ENCODE data around the gene FBXL7. TPM values are rescaled to one million over a fixed set of nuclear protein-coding genes. Genes with fewer than 3 reads are reported as not detected.

FBXL7 gene
- total and polyA plus RNA-seq, 9 of the 15 experiments (the other 6 are each of a cell fraction or from before 2014, with no cell fraction given) = 0.04 to 0.08 TPM; not detected in 7

GRCh38 chr5:15640116-15640515 lies 140.1 kb downstream of the FBXL7 start:
- DNase-seq (ENCODE audit: extremely low read depth in 1 of 4, low spot score in 3 of 4) = no peak
- in situ Hi-C loops (cut with MboI) = no loop called here
- intact Hi-C loops (cut with micrococcal nuclease) = no loop called here
- H3K4me1 ChIP-seq (replicated peaks in 1 of 2; ENCODE audit: control insufficient read depth in 2 of 2, insufficient read depth in 2 of 2, low read length in 2 of 2) = no peaks in the 10 kb centered on the region
- no peaks in the 10 kb centered on the region for H3K36me3 ChIP-seq (ENCODE audit: control insufficient read depth, insufficient read depth, low read length)
- no peak overlapping the region for H3K27ac ChIP-seq (ENCODE audit: extremely low read depth, low read depth, low read length)
- no peak overlapping the region for H3K4me2 ChIP-seq (ENCODE audit: insufficient read depth, low read length)
- no peaks in the 10 kb centered on the region; the same call in 1 of the 2 replicates for H3K9me3 ChIP-seq (replicated peaks; ENCODE audit: control insufficient read depth, insufficient read depth, low read depth, low read length)
- ChIA-PET CTCF (ENCODE audit: low intra/inter-chr PET ratio) (no interaction called here), POLR2A (no interaction called here)
- no peak overlapping the region for H3K9ac ChIP-seq (ENCODE audit: insufficient read depth in 1 of 2, low read depth in 2 of 2, low read length in 2 of 2)
- no peaks in the 10 kb centered on the region for H3K27me3 ChIP-seq (ENCODE audit: control insufficient read depth in 2 of 2, insufficient read depth in 2 of 2, low read length in 2 of 2)
- no peak overlapping the region for H3K4me3 ChIP-seq
- WGBS (ENCODE audit: insufficient coverage, low coverage, missing lambda C conversion rate) = 1% methylated on average over 5 of the region's 5 CpGs
- no peak overlapping the region for H2AFZ ChIP-seq (ENCODE audit: low read depth, low read length)
- no TSS peak for BruUV-seq (replicated peaks)
- H3K9me1 ChIP-seq (ENCODE audit: control insufficient read depth, insufficient read depth, low read length) = no peaks in the 10 kb centered on the region
- H4K20me1 ChIP-seq (replicated peaks; ENCODE audit: control insufficient read depth, insufficient read depth, low read length) = no peaks in the 10 kb centered on the region
- H3K79me2 ChIP-seq (ENCODE audit: control insufficient read depth, insufficient read depth, low read length) = no peaks in the 10 kb centered on the region
- FAIRE-seq = no peak
- no peak for ATAC-seq
- TF ChIP-seq DDX20 (tag; IDR thresholded peaks at IDR 0.05; ENCODE audit: low read depth) (no peak), GABPB1 (CRISPR knock-in tag; IDR thresholded peaks at IDR 0.05) (no peak), ZNF146 (CRISPR knock-in tag; IDR thresholded peaks at IDR 0.05; ENCODE audit: unreplicated experiment) (no peak), ZNF174 (CRISPR knock-in tag; IDR thresholded peaks at IDR 0.05) (no peak), RAD21 (CRISPR knock-in tag; conservative IDR thresholded peaks at IDR 0.05 in 1 of 2, IDR thresholded peaks at IDR 0.05 in 1 of 2) (no peak), MXD1 (CRISPR knock-in tag; IDR thresholded peaks at IDR 0.05; ENCODE audit: borderline replicate concordance, poor library complexity, severe bottlenecking) (no peak), CSDE1 (IDR thresholded peaks at IDR 0.05) (no peak), ARHGAP35 (IDR thresholded peaks at IDR 0.05; ENCODE audit: partially characterized antibody) (no peak), ZNF274 (IDR thresholded peaks at IDR 0.05; ENCODE audit: borderline replicate concordance, low read depth, low read length) (no peak), ZNF232 (CRISPR knock-in tag; IDR thresholded peaks at IDR 0.05) (no peak), NCOA6 (IDR thresholded peaks at IDR 0.05) (no peak), MXI1 (IDR thresholded peaks at IDR 0.05; ENCODE audit: low read depth, low read length) (no peak), NCOR1 (IDR thresholded peaks at IDR 0.05) (no peak), RBM22 (IDR thresholded peaks at IDR 0.05; ENCODE audit: low read depth, low read length, poor library complexity, severe bottlenecking) (no peak), RFX5 (IDR thresholded peaks at IDR 0.05; ENCODE audit: low read depth, low read length) (no peak), NR0B1 (IDR thresholded peaks at IDR 0.05; ENCODE audit: partially characterized antibody) (no peak)
- TF ChIP-seq, protein P1, sequence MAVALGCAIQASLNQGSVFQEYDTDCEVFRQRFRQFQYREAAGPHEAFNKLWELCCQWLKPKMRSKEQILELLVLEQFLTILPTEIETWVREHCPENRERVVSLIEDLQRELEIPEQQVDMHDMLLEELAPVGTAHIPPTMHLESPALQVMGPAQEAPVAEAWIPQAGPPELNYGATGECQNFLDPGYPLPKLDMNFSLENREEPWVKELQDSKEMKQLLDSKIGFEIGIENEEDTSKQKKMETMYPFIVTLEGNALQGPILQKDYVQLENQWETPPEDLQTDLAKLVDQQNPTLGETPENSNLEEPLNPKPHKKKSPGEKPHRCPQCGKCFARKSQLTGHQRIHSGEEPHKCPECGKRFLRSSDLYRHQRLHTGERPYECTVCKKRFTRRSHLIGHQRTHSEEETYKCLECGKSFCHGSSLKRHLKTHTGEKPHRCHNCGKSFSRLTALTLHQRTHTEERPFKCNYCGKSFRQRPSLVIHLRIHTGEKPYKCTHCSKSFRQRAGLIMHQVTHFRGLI (CRISPR knock-in tag; IDR thresholded peaks at IDR 0.05) = no peak

All from K562 (cell line).